Tibial nerve (tissue), 4 donors: Measurements from ENCODE around the gene CCDC183.

ENCODE experiments used
- CTCF ChIP-seq, 5 experiments: fragments of 200-600 bp in 3 of 5; fragments of 450-650 bp in 2 of 5; sonication (generic) in 3 of 5; IDR thresholded peaks; one replicate each; pipeline ENCODE4 v1.5.1; 2016 to 2019; ENCODE audit warnings: antibody characterized with exemption in 5 of 5, mild to moderate bottlenecking in 3 of 5, moderate library complexity in 2 of 5
- EP300 ChIP-seq, 2 donors: sonication (generic); formaldehyde crosslinking; IDR thresholded peaks; one replicate each; pipeline ENCODE4 v1.6.1; 2017; ENCODE audit warnings: antibody characterized with exemption in 2 of 2, mild to moderate bottlenecking in 1 of 2
- POLR2A ChIP-seq, 2 donors: fragments of 450-650 bp; IDR thresholded peaks; one replicate each; pipeline ENCODE4 v1.6.1; 2017; ENCODE audit warnings: antibody characterized with exemption in 2 of 2, mild to moderate bottlenecking in 2 of 2, moderate library complexity in 2 of 2

- TF ChIP-seq CTCF (IDR thresholded peaks at IDR 0.05) (no peak), POLR2A (IDR thresholded peaks at IDR 0.05) (no peak), EP300 (IDR thresholded peaks at IDR 0.05) (no peak)
These were observed 61.0 kb downstream of the CCDC183 start for GRCh38 chr9:136857166-136857565.
